Stimulated activated CD4-positive, alpha-beta T cell treated with anti-CD3 and anti-CD28 coated beads, TNF-alpha, amount 100 ng/mL, for 24 hours (primary cell): ENCODE measurements around the gene CDC42SE2.
"Not testable (repeated sequence)": the region's sequence is repeated elsewhere in the genome, so short reads cannot be mapped to it uniquely, and the experiment has no call there.

Experiments
- DNase-seq, 3 experiments: peaks; one replicate each; pipeline ENCODE4 v3.0.0-alpha.2; 2020; ENCODE audit warnings: low read depth in 3 of 3

CDC42SE2 gene

GRCh38 chr5:131389869-131390265 is 126.0 kb downstream of the CDC42SE2 start:
- no peak for DNase-seq

GRCh38 chr5:131392466-131393095 is 128.7 kb downstream of the CDC42SE2 start:
- no peak for DNase-seq

DNA sequence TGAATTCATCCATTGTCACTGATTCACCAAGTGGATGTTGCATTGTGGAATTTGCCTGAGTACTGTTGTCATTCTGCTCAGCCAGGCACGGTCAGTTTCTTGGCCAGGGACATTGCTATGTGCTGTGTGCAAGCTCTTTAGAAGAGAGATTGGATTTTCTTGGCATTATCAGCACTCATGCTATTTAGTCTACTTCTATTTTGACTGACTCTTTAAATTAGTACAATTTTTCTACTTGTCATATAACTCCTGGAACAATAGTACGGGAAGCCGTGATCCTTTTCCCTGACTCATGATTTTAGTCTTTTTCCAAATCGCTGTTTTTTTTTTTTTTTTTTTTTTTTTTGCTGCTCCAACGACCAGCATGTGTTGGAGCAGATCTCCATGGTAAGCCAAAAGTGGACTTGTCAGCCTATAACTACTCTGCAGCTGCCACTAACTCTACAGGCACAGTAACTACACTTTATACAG is 129.7 kb downstream of the CDC42SE2 start:
- DNase-seq, result no peak

DNA sequence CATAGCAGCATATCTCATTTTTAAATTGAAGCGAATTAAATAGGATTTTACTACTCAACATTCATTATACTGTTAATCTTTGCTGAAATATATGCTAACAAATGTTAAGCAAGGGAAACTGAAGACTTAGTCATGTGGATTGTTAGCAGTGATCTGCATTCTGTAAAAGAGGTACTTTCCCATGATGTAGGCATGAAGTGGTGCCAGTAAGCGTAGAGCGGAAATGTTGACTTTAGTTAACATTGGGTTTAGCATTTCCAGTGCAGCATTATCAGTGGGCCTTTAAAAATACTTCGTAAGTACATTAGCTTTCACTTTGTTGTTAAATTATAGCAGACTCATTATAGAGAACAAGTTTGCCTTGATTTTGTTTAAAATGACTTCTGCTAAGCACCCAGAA is 130.3 kb downstream of the CDC42SE2 start:
- DNase-seq, result peak in 2 of 3 experiments; percentile 16 to 19

DNA sequence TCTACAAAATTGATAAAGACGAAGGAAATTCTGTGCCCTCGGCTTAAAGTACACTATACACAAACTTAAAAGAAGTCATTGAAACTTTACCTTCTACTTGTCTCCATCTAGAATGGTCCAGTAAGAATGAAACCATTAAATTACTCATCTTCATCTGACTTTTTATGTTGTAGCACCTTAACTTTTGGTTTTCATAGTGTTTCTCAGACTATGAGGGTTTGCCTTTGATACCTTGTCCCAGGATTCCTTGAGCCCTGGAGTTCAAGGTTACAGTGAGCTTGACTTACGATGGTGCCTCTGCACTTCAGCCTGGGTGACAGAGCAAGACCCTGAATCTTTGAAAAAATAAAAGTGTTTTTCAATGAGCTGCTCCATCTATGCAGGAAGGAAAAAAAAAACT is 132.2 kb downstream of the CDC42SE2 start:
- DNase-seq, result no peak

DNA sequence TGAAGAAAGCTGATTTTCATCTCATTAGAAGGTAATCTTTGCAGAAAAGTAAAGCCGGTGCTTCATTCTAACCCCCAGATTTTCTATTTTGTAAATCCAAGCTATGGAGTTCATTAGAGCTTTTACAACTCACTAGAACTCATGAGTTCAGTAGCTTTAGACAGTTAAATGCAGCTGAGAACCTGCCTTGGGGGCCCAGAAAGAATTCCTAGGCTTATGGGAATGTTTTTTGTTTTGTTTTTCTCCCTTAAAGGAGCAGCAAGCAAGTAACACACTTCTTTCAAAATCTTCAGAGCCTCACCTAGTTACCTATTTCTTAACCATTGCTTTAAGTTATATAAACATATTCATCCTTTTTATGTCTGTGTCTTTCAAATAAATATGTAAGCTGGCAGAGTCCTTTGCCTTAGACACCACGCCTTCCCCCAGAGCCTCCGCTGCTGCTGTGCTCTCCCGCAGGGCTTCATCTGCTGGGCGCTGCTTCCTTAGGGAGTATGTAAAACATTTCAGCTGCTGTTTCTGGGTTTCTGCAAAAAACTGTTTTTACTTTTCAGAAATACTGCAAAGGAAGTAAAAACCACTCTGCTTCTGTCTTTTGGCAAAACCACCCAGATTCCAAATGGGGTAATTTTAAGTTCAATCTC is 132.9 kb downstream of the CDC42SE2 start:
- DNase-seq, result no peak

- not testable (repeated sequence) for DNase-seq
Measured at GRCh38 chr5:131399007-131399406, 135.2 kb downstream of the CDC42SE2 start.

- DNase-seq, result no peak
Measured at GRCh38 chr5:131400585-131400984, 136.7 kb downstream of the CDC42SE2 start.

- no peak for DNase-seq
Measured at GRCh38 chr5:131405674-131406073, 141.8 kb downstream of the CDC42SE2 start.

DNA sequence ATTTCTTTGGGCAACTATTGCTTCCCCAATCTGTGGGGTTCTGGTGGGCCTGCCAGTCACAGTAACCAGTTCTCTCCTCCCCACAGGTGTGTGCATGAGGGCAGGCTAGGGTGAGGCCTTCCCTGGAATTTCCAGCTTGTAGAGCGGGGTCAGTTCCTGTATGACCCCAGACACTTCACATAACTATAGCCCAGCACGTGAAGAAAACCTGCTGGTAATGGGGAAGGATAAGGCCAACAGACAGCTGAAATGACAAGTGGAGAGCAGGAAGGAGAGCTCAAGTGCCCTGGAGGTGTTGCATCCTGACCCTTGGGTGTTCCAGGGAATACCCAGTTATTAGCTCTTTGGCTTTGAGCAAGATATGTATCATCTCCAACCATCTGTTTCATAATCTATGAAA is 142.2 kb downstream of the CDC42SE2 start:
- DNase-seq, result no peak

DNA sequence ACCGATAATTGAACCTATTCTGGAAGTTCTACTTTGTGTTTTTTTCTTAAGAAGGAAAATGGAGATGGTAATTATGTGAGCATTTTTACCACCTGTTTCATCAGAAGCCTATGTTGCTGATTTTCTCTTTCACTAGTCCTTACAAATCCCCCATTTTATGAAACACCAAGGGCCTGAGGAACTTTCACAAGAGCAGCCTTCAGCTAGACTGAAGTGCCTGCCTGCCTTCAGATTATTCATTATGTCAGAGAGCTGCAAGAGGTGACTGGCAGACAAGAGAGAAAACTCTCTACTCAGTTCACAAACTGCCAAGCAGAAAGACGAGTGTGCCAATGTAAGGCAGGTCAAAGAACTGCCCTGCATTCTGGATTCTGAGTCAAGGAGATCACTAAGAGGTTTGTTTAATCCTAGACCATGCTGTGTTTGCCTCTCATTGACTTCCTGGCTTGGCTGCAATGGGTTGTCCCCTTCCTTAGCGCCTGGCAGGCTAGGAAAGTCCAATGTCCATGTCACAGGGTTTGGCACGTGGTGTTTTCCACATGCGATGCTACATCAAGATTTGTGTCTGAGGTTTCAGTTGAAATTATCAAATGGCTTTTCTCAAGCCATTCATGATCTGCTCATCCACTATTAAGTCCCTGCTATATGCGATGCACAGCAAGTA is 143.3 kb downstream of the CDC42SE2 start:
- no peak for DNase-seq

DNA sequence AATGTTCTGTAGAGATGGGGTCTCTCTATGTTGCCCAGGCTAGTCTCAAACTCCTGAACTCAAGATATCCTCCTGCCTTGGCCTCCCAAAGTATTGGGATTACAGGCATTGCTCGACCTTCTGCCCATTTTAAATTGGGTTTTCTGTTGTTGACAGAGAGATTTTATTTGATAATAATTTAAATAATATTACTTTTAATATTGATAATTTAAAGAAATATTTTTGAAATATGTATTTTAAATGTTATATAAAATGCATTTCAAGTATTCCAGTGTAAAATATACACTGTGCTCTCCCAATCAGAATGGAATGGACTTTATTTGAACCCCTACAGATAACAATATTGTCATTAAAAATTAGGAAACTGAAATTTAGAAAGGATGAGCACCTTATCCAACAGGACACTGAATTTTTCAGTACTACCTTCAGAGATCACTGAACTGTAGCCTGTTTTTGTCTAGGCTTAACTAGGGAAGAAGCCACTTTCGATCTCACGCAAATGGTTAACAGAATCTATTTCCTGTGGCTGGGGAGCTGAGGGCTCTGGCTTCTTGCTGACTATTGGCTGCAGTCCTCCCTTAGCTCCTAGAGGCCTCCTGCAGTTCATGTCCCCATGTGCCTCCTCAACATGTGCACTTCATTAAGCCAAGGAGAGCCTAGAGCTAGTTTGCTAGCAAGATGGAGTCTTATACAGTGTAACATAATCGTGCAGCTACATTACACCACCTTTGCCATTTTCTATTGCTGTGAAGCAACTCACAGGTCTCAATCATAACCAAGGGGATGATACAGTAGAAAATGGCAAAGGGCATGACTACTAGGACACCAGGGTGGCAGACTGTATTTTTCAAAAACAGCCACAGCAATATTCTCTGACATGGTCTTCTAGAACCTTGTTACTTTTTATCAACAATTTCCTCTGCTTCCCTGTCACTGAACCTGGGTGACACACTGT is 150.0 kb downstream of the CDC42SE2 start:
- DNase-seq, result peak in 2 of 3 experiments; percentile 5 to 10

- no peak for DNase-seq
Measured at GRCh38 chr5:131416729-131417128, 152.9 kb downstream of the CDC42SE2 start.

GRCh38 chr5:131417240-131417869 is 153.5 kb downstream of the CDC42SE2 start:
- peak; percentile 68 to 81 (median 74) for DNase-seq

- DNase-seq, result no peak
Measured at GRCh38 chr5:131418846-131419245, 155.0 kb downstream of the CDC42SE2 start.

DNA sequence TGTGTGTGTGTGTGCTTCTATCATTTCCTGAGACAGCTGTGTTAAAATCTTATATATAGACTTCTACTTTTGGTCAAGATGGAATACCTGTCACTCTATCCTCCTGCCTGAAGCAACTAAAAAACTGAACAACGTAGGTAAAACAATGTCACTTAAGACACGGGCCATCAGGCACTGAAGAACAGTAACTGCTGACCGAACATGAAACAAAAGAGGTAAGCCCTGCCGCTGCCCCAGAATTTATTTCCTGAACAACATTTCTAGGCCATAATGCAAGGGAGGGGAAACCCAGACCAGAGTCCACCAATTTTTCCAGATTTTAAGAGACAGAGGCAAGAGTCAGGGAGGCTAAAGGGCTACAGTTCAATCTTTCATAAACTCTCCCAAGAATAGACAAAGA is 156.0 kb downstream of the CDC42SE2 start:
- no peak for DNase-seq

DNA sequence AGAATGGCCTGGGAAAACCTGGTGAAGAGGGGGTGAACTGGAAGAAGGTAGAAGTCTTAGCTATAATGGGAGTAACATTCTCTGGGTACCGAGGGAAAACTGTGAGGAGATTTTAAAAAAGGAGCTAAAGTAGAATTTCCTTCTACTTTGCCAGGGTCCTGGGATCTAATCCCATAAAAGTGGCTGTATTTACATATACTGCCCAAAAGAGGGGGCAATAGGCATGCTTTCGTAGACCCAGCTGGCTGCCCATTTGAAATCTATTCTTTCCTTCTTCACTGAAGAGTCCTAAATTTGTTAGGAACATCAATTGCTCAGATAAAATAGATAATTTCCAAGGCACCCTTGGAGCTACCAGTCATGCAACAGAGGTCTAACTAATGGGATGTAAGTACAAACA is 159.2 kb downstream of the CDC42SE2 start:
- DNase-seq, result no peak

GRCh38 chr5:131426011-131426410 is 162.2 kb downstream of the CDC42SE2 start:
- no peak for DNase-seq

DNA sequence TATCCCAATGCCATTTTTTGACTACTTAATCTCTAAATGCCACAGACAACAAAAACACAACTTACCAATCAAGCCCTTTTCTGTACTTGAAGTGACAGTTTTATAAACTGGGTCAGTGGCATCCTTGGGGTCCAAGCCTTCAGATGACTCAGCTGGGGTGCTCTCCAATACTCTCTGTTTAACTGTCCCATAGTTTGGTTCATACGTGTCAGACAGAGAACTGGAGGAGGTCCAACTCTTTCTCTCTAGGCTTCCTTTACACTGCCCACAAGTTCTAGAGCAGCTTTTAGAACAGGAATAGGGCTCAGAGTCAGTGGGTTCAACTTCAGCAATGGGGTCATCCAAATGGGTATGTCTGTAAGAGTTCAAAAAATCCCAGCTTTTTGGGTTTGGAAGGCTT is 166.9 kb downstream of the CDC42SE2 start:
- DNase-seq, result no peak

DNA sequence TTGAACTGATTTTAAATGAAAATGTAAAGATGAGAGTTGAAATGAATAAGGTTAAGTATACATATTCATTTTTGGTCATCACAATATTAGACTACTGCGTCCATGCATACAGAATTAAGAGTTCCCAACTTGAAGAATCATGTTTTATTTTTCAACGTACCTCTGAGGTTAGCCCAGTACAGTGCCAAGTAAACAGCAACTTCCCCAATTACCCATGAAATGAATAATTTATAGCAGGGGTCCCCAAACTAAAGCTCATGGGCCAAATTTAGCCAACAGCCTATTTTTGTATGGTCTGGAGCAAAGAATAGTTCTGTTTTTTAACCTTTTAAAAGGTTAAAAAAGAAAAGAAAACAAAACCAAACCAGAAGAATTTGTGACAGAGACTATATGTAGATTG is 167.9 kb downstream of the CDC42SE2 start:
- DNase-seq, result no peak

GRCh38 chr5:131433109-131433508 is 169.3 kb downstream of the CDC42SE2 start:
- no peak for DNase-seq
